ENCODE data around the gene GABARAPL2.
"Not testable (repeated sequence)": the region's sequence is repeated elsewhere in the genome, so short reads cannot be mapped to it uniquely, and the experiment has no call there.

GABARAPL2 gene

GRCh38 chr16:75566040-75566757 is at the start of gene GABARAPL2:
GABARAPL2 (plus strand) TSS chr16:75566379; CDS start chr16:75566487, 108 bp downstream.
- peak; percentile 84 for DNase-seq

GRCh38 chr16:75519175-75519574 is 47.0 kb upstream of the GABARAPL2 start:
- in situ Hi-C loops (cut with MboI; ENCODE audit: low pct_unique_long_range_greater_than_20kb, low sequenced_read_pairs): no loop called here
- no peak for DNase-seq

More at GRCh38 chr16:75566040-75566757, at the start of gene GABARAPL2:
- in situ Hi-C loops (cut with MboI; ENCODE audit: low pct_unique_long_range_greater_than_20kb, low sequenced_read_pairs): no loop called here

GRCh38 chr16:75526032-75526790 is 40.0 kb upstream of the GABARAPL2 start:
- no peak for DNase-seq
- in situ Hi-C loops (cut with MboI; ENCODE audit: low pct_unique_long_range_greater_than_20kb, low sequenced_read_pairs): no loop called here

GRCh38 chr16:75527825-75528299 is 38.3 kb upstream of the GABARAPL2 start:
- no peak for DNase-seq
- in situ Hi-C loops (cut with MboI; ENCODE audit: low pct_unique_long_range_greater_than_20kb, low sequenced_read_pairs): no loop called here

GRCh38 chr16:75529056-75529905 is 36.9 kb upstream of the GABARAPL2 start:
- DNase-seq: no peak
- in situ Hi-C loops (cut with MboI; ENCODE audit: low pct_unique_long_range_greater_than_20kb, low sequenced_read_pairs): no loop called here

GRCh38 chr16:75529959-75530358 is 36.2 kb upstream of the GABARAPL2 start:
- in situ Hi-C loops (cut with MboI; ENCODE audit: low pct_unique_long_range_greater_than_20kb, low sequenced_read_pairs): no loop called here
- no peak for DNase-seq

GRCh38 chr16:75532142-75532765 is 33.9 kb upstream of the GABARAPL2 start:
- DNase-seq: no peak
- in situ Hi-C loops (cut with MboI; ENCODE audit: low pct_unique_long_range_greater_than_20kb, low sequenced_read_pairs): no loop called here

GRCh38 chr16:75532791-75533190 is 33.4 kb upstream of the GABARAPL2 start:
- DNase-seq: no peak
- in situ Hi-C loops (cut with MboI; ENCODE audit: low pct_unique_long_range_greater_than_20kb, low sequenced_read_pairs): no loop called here

GRCh38 chr16:75534560-75535205 is 31.5 kb upstream of the GABARAPL2 start:
- in situ Hi-C loops (cut with MboI; ENCODE audit: low pct_unique_long_range_greater_than_20kb, low sequenced_read_pairs): no loop called here
- DNase-seq: no peak

- in situ Hi-C loops (cut with MboI; ENCODE audit: low pct_unique_long_range_greater_than_20kb, low sequenced_read_pairs): no loop called here
- DNase-seq: no peak
Observed at GRCh38 chr16:75535211-75535843, 30.9 kb upstream of the GABARAPL2 start.

- no peak for DNase-seq
- in situ Hi-C loops (cut with MboI; ENCODE audit: low pct_unique_long_range_greater_than_20kb, low sequenced_read_pairs): no loop called here
Observed at GRCh38 chr16:75535901-75536300, 30.3 kb upstream of the GABARAPL2 start, which contains the start of gene CHST5. CHST5 (minus strand) TSS chr16:75536108; CDS start chr16:75530384, 5,724 bp downstream.

GRCh38 chr16:75537776-75538175 is 28.4 kb upstream of the GABARAPL2 start:
- in situ Hi-C loops (cut with MboI; ENCODE audit: low pct_unique_long_range_greater_than_20kb, low sequenced_read_pairs): no loop called here
- DNase-seq: no peak

GRCh38 chr16:75538882-75539565 is 27.2 kb upstream of the GABARAPL2 start:
- DNase-seq; in situ Hi-C loops (cut with MboI; ENCODE audit: low pct_unique_long_range_greater_than_20kb, low sequenced_read_pairs): not testable (repeated sequence)

GRCh38 chr16:75541236-75541635 is 24.9 kb upstream of the GABARAPL2 start:
- in situ Hi-C loops (cut with MboI; ENCODE audit: low pct_unique_long_range_greater_than_20kb, low sequenced_read_pairs): no loop called here
- no peak for DNase-seq

- DNase-seq; in situ Hi-C loops (cut with MboI; ENCODE audit: low pct_unique_long_range_greater_than_20kb, low sequenced_read_pairs): not testable (repeated sequence)
Observed at GRCh38 chr16:75542462-75542861, 23.7 kb upstream of the GABARAPL2 start.

GRCh38 chr16:75545879-75546278 is 20.3 kb upstream of the GABARAPL2 start:
- in situ Hi-C loops (cut with MboI; ENCODE audit: low pct_unique_long_range_greater_than_20kb, low sequenced_read_pairs); DNase-seq: not testable (repeated sequence)

- no peak for DNase-seq
- in situ Hi-C loops (cut with MboI; ENCODE audit: low pct_unique_long_range_greater_than_20kb, low sequenced_read_pairs): no loop called here
Observed at GRCh38 chr16:75546293-75546692, 19.9 kb upstream of the GABARAPL2 start.
